ENCODE data around the gene TSPAN4. TPM values are rescaled to one million over a fixed set of nuclear protein-coding genes. Genes with fewer than 3 reads are reported as not detected.

Gene TSPAN4
- total RNA-seq, 2 experiments from 2014 or later, result 1.6 to 2.0 TPM

DNA sequence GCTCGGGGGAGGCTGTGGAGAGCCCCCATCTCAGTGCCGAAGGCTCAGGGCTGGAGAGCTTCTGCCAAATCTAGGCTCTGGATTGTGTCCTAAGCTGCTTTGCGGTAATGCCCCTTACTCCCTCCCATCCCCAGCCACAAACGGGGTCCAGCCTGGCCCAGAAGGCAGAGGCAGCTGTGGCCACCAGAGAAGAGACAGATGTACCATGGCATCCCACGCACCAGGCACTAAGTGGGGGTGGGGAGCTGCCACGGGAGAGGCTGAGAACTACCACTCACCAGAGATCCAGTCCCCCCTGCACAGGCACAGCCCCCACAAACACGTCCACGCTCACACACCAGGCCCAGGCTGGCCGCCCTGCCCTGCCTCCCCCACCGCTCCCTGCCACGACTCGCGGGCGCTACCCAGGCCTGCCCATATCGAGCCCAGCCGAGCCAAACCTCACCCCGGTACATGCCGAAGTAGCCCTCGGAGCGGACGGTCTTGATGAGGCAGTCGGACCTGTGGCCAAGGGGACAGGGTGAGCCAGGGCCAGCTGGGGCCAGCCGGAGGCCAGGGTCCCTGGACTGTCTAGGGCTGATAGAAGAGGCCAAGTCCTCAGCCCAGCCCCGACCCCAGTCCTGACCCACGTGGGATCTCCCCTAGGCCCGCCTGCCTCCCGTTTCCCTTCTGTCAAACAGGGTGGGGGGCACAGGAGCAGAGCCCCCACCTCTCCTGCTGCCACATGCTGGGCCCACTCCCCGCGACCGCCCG is 48.5 kb upstream of the TSPAN4 start:
- CTCF ChIA-PET, result no interaction called here
- no peaks in the 10 kb centered on the region for H3K9me3 Mint-ChIP-seq
- peaks cover 0 to 4% of the 10 kb centered on the region in 2 experiments for H3K9me3 ChIP-seq (ENCODE audit: control insufficient read depth in 1 of 2, insufficient read depth in 1 of 2, low read length in 2 of 2)
- H3K36me3 Mint-ChIP-seq (ENCODE audit: low read depth), result peaks cover 10% of the 10 kb centered on the region
- ATAC-seq (ENCODE audit: poor library complexity) (no peak), DNase-seq (no peak)
- H3K27ac Mint-ChIP-seq, result no peak overlapping the region
- peaks cover 54% of the 10 kb centered on the region for H3K4me1 ChIP-seq (ENCODE audit: insufficient read depth, low read length)
- H3K4me3 Mint-ChIP-seq, result peak overlapping the region; percentile 68
- H3K27ac ChIP-seq (ENCODE audit: low read depth in 1 of 2, low read length in 2 of 2), result no peak overlapping the region
- no peaks in the 10 kb centered on the region for H3K27me3 Mint-ChIP-seq
- H3K4me1 Mint-ChIP-seq (ENCODE audit: low read depth), result peaks cover 16% of the 10 kb centered on the region
- intact Hi-C loops (cut with DNase I, micrococcal nuclease), result loop anchor here in 1 of 2 experiments (2.0 kb wide), 1 partner anchor 15 kb away; no protein-coding TSS in a partner anchor
- no peak overlapping the region for H3K4me3 ChIP-seq (ENCODE audit: low read length)
- H3K27me3 ChIP-seq (ENCODE audit: control insufficient read depth in 1 of 2, insufficient read depth in 2 of 2, low read length in 2 of 2), result peaks cover 0 to 5% of the 10 kb centered on the region in 2 experiments
- POLR2A ChIA-PET, result interaction anchor here (0.6 kb wide), 1 partner anchor 229 kb away, joined by 4 read pairs; no protein-coding TSS in a partner anchor
- H3K36me3 ChIP-seq (ENCODE audit: insufficient read depth, low read length), result peaks cover 29% of the 10 kb centered on the region
- TF ChIP-seq, protein P1, sequence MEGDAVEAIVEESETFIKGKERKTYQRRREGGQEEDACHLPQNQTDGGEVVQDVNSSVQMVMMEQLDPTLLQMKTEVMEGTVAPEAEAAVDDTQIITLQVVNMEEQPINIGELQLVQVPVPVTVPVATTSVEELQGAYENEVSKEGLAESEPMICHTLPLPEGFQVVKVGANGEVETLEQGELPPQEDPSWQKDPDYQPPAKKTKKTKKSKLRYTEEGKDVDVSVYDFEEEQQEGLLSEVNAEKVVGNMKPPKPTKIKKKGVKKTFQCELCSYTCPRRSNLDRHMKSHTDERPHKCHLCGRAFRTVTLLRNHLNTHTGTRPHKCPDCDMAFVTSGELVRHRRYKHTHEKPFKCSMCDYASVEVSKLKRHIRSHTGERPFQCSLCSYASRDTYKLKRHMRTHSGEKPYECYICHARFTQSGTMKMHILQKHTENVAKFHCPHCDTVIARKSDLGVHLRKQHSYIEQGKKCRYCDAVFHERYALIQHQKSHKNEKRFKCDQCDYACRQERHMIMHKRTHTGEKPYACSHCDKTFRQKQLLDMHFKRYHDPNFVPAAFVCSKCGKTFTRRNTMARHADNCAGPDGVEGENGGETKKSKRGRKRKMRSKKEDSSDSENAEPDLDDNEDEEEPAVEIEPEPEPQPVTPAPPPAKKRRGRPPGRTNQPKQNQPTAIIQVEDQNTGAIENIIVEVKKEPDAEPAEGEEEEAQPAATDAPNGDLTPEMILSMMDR (IDR thresholded peaks at IDR 0.05), result no peak

DNA sequence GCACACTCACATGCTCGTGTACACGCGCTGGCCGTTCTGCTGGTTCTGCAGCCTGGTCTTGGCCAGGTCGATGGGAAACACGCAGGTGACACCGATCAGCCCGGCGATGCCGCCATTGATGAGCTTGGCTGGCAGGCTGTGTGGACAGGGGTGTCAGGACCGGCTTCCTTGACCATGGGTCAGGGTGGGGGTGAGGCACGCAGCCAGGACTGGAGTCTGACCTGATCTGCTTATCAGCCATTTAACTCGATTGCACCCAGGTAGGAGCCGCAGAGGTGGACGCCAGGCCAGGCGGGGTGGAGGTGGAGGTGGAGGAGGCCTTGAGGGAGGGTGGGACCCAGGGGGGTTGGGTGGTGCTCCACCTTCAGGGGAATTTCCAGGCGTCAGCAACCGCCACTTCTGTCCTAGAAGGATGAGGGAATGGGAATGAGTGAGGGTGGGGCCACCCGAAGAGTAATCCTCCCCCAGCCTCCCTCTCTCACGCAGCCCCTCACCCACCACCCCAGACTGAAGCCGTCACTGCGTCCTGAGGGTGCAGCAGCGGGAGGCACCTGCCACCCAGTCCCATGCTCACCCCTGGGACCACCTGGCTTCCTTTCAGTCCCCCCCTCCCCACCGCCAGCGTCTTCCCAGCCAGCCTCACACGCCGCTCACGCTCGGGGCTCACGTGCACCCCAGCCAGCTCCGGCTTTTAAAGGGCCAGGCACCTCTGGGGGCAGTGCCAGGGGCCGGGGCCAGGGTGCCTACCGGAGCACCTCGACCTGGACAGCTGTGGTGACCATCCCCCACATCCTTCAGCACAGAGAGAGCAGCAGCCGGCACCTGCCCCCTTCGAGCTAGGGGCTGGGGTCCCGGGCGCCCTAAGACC is 47.7 kb upstream of the TSPAN4 start:
- ChIA-PET CTCF (interaction anchor here (1.1 kb wide), 1 partner anchor 48 kb away, joined by 4 read pairs; the partner anchor contains the start of gene TALDO1), POLR2A (interaction anchor here (0.6 to 3.2 kb wide), 4 partner anchors 11 to 230 kb away, joined by 3 to 24 read pairs (median 4); partner anchors contain the start of gene RPLP2)
- Histone ChIP-seq H3K4me3 (ENCODE audit: low read length) (peak overlapping the region; percentile 89), H3K27ac (ENCODE audit: low read depth in 1 of 2, low read length in 2 of 2) (no peak overlapping the region), H3K9me3 (ENCODE audit: control insufficient read depth in 1 of 2, insufficient read depth in 1 of 2, low read length in 2 of 2) (no peaks in the 10 kb centered on the region), H3K27me3 (ENCODE audit: control insufficient read depth in 1 of 2, insufficient read depth in 2 of 2, low read length in 2 of 2) (no peaks in the 10 kb centered on the region), H3K4me1 (ENCODE audit: insufficient read depth, low read length) (peaks cover 48% of the 10 kb centered on the region), H3K36me3 (ENCODE audit: insufficient read depth, low read length) (peaks cover 36% of the 10 kb centered on the region)
- no peak for ATAC-seq (ENCODE audit: poor library complexity)
- Mint-ChIP-seq H3K27me3 (no peaks in the 10 kb centered on the region), H3K27ac (no peak overlapping the region), H3K36me3 (ENCODE audit: low read depth) (peaks cover 10% of the 10 kb centered on the region), H3K4me1 (ENCODE audit: low read depth) (peaks cover 16% of the 10 kb centered on the region), H3K4me3 (peak overlapping the region; percentile 45), H3K9me3 (no peaks in the 10 kb centered on the region)
- TF ChIP-seq, protein P1 (IDR thresholded peaks at IDR 0.05), result no peak
- intact Hi-C loops (cut with DNase I, micrococcal nuclease), result loop anchor here (2.0 to 5.0 kb wide), 5 partner anchors 16 to 288 kb away; partner anchors contain the start of genes DEAF1 (in 2 of the 2), TALDO1 (in 2 of the 2), TMEM80 (in 2 of the 2) and HRAS (in 1 of the 2)
- no peak for DNase-seq

Data from CD4-positive, alpha-beta T cell (primary cell).